HG03442 (cell line): ENCODE measurements around the gene FREM3.
"Not testable (repeated sequence)": the region's sequence is repeated elsewhere in the genome, so short reads cannot be mapped to it uniquely, and the experiment has no call there.

Experiments
- ATAC-seq: cut with Tn5 transposase; IDR thresholded peaks from one replicate; pipeline ENCODE4 v1.9.1; 2021; ENCODE audit warnings: mild to moderate bottlenecking, moderate library complexity; ENCODE audit not compliant: unreplicated experiment

The FREM3 gene

GRCh38 chr4:143700416-143701352, at the start of gene FREM3:
TSS of gene FREM3 (minus strand) at chr4:143700675. CDS start at chr4:143700675, 0 bp downstream.
- ATAC-seq: no peak

- no peak for ATAC-seq
These were observed 45.4 kb upstream of the FREM3 start for GRCh38 chr4:143745874-143746273.

- no peak for ATAC-seq
These were observed 43.1 kb upstream of the FREM3 start for GRCh38 chr4:143743591-143743990.

- no peak for ATAC-seq
These were observed 42.4 kb upstream of the FREM3 start for GRCh38 chr4:143742834-143743233.

GRCh38 chr4:143736861-143737260, 36.4 kb upstream of the FREM3 start:
- no peak for ATAC-seq

- not testable (repeated sequence) for ATAC-seq
These were observed 35.6 kb upstream of the FREM3 start for GRCh38 chr4:143736061-143736460.

- ATAC-seq: no peak
These were observed 27.7 kb upstream of the FREM3 start for GRCh38 chr4:143728166-143728565.

- ATAC-seq: no peak
These were observed 26.2 kb upstream of the FREM3 start for GRCh38 chr4:143726714-143727113.

GRCh38 chr4:143721317-143721716, 20.8 kb upstream of the FREM3 start:
- ATAC-seq: no peak

GRCh38 chr4:143718748-143719147, 18.3 kb upstream of the FREM3 start:
- not testable (repeated sequence) for ATAC-seq

GRCh38 chr4:143713955-143714625, 13.6 kb upstream of the FREM3 start:
- ATAC-seq: no peak

GRCh38 chr4:143713553-143713952, 13.1 kb upstream of the FREM3 start:
- ATAC-seq: no peak

- ATAC-seq: no peak
These were observed 11.7 kb upstream of the FREM3 start for GRCh38 chr4:143712155-143712550.

GRCh38 chr4:143711543-143712154, 11.2 kb upstream of the FREM3 start:
- ATAC-seq: no peak

- no peak for ATAC-seq
These were observed 890 bp upstream of the FREM3 start for GRCh38 chr4:143701365-143701764.

- ATAC-seq: no peak
These were observed 444 bp downstream of the FREM3 start for GRCh38 chr4:143700046-143700415.

- no peak for ATAC-seq
These were observed 987 bp downstream of the FREM3 start for GRCh38 chr4:143699331-143700045.

GRCh38 chr4:143693856-143694255, 6.6 kb downstream of the FREM3 start:
- no peak for ATAC-seq

GRCh38 chr4:143692241-143692640, 8.2 kb downstream of the FREM3 start:
- ATAC-seq: no peak

- ATAC-seq: no peak
These were observed 21.0 kb downstream of the FREM3 start for GRCh38 chr4:143679434-143679833.

- ATAC-seq: not testable (repeated sequence)
These were observed 26.8 kb downstream of the FREM3 start for GRCh38 chr4:143673629-143674028.
